EH (cell line): ENCODE results near the gene SAA4.
A peak's percentile ranks its signal among the peaks of the same experiment; 100 is the strongest.
"Not testable (repeated sequence)": the region's sequence is repeated elsewhere in the genome, so short reads cannot be mapped to it uniquely, and the experiment has no call there.

ENCODE experiments used
- DNase-seq: peaks from one replicate; pipeline ENCODE4 v3.0.0-alpha.2; 2015; ENCODE audit warnings: low read depth

The SAA4 gene, protein sequence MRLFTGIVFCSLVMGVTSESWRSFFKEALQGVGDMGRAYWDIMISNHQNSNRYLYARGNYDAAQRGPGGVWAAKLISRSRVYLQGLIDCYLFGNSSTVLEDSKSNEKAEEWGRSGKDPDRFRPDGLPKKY

DNA sequence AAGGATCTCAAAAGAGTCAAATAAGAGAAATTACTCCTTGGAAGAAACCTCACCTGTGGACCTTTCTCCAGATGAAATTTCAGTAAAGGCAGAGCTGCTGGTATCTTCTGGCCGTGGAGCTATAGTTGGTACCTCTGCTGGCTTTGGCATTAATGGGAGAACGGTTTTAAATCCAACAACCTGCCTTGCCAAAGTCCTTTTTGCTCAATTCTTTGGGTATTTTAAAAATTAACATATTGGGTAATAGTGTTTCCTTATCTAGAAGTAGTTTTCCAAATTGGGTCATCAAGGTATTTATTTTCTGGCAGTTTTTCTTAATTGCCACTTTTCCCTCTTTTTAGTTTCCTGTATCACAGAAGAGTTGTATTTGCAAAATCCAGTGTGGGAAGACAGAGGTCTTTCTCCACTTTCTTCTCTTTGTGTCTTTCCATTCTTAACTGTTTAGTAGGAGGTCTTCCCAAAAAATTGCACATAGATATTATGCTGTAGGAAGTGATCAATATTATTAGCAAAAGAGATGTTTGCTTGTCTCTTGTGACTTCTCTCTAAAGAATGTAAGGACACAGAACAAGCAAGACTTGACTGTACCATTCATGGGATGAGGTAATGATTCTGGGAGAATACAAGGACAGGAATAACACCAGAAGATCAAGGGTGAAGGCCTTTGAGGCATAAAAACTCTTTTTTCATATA, at the start of gene SAA4:
Gene SAA4, minus strand, starts transcription at position 139 of the 693 bp plus-strand sequence. CDS start 876 bp downstream, outside the sequence.
- DNase-seq: no peak

DNA sequence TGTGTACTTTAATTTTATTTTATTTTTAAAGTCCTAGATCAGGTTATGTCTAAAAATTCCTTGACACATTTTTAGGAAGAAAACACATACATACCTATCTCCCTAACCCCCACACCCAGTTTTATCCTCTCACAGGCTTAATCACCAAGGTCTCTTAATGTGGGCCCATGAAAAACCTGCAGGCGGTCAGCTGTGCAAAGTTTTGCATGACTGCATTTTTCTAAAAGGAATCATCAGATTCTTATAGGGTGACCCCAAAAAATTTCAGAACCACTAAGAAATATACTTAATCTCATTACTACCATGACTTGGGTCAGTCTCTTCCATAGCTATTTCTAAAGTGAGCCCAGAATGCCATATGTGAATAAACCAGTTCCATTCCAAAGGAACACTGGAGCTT, 49.2 kb upstream of the SAA4 start:
- peak; percentile 41 for DNase-seq

DNA sequence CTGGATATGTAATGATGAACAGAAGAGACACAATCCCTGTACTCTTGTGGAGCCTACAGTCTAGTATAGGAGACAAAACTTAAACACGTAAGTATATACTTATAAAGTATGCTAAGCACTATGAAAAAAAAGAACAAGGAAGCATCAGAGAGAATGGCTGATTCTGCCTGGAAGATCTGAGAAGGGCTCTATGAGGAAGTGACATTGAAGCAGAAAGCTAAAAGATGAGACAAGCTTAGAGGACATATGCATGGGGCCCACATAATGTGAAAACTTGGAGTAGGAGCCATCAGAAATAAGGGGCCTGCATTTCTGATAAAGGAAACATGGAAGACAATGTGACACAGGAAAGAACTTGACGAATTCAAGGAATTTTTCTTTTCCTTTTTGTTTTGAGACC, 46.0 kb upstream of the SAA4 start:
- no peak for DNase-seq

- no peak for DNase-seq
Observed at GRCh38 chr11:18280438-18281045, 43.9 kb upstream of the SAA4 start.

DNA sequence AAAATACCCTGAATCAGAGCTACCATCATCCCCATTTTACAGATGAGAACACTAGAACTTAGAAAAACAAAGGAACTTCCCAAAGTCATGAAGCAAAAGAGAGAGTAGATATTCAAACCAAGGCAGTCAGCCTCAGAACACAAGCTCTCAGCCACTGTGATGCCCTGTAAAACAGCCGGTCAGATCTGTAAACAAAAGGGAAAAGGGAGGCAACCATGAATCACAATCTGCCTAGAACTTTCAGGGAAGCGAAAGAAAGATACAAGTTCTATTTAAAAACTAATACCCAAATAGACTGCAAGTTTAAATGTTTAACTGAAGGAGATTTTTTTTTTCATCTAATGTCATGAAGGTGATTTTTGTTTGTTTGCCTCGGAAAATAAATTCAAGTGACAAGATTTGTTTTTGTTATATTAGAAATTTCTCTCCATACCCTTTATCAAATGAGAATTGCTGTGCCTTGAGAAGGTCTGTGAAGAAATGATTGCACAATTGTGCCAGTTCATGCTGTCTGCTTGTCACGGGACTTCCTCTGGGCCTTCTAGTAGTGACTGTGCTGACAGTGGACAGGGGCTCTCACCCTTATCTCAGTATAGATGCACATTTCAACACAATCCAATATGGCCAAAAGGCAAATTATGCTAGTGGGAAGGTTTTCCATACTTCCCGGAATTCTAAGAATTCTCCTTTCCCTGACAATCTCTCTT, 41.1 kb upstream of the SAA4 start:
- DNase-seq: no peak

DNA sequence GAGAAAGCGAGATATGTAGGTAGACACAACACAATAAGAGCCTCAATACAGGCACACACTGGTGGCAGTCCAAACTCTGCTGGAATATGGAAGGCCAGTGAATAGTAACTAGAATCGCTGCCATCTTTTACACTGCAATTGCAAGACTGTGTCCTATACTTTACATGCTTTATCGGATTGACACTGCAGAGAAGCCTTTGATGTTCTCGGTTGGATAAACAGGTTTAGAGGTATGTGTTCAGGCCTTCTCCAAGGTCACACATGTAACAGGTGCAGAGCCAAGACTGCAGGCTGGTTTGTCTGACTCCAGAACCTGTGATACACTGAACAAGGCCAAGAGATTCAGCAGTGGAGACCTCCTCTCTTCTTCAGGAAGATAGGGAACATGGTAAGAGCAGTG, 34.6 kb upstream of the SAA4 start:
- DNase-seq: no peak

DNA sequence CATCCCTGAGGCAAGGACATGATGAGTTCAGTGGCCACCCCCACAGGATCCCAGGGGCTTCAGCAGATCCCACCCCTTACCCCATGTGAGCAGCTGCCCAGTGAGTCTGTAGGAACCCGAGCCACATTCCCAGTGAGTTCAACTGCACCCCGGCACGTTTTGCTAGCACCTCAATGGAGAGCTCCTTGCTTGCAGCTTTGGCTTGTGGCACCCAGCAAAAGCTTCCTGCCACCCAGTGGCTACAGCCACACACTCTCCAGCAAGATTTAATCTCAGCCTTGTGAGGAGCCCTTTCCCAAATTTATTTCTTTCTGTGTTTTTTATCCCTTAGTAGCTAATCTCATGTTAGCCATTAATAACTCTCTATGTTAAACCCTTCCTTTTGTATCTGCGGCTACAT, 33.5 kb upstream of the SAA4 start:
- DNase-seq: no peak

- DNase-seq: not testable (repeated sequence)
Observed at GRCh38 chr11:18269252-18269651, 32.6 kb upstream of the SAA4 start.

GRCh38 chr11:18267335-18268133, 30.9 kb upstream of the SAA4 start:
- DNase-seq: not testable (repeated sequence)

DNA sequence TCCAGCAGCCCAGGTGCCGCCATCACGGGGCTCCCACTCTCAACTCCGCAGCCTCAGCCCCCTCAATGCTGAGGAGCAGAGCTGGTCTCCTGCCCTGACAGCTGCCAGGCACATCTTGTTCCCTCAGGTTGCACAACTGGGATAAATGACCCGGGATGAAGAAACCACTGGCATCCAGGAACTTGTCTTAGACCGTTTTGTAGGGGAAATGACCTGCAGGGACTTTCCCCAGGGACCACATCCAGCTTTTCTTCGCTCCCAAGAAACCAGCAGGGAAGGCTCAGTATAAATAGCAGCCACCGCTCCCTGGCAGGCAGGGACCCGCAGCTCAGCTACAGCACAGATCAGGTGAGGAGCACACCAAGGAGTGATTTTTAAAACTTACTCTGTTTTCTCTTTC, 29.3 kb upstream of the SAA4 start, which contains the start of gene SAA1:
Gene SAA1, plus strand, starts transcription at position 316 of the 400 bp plus-strand sequence. CDS start 624 bp downstream, outside the sequence.
- peak; percentile 15 for DNase-seq

DNA sequence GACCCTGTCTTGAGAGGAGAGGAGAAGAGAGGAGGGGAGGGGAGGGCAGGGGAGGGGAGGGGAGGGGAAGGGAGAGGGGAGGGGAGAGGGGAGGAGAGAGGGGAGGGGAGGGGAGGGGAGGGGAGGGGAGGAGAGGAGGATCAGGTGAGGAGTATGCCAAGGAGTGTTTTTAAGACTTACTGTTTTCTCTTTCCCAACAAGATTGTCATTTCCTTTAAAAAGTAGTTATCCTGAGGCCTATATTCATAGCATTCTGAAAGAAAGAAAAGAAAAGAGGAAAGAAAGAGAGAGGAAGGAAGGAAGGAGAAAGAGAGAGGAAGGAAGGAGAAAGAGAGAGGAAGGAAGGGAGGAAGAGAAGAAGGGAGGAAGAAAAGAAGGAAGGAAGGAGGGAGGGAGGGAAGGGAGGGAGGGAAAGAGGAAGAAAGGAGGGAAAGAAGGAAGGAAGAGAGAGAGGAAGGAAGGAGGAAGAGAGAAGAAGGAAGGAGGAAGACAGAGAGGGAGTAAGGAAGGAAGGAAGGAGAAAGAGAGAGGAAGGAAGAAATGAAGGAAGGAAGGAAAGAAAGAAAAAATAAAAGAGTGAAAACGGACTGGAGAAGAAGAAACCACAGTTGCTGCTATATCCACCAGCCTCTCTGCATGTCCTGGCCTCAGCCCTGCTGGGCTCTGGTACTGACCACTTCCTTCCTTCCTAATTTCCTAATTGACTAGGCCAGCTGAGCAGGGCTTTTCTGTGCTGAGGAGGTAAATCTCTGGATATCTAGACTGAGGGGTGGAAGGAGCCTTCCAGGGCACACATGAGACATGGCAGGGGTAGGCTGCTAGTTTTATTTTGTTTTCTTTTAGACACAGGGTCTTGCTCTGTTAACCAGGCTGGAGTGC, 28.3 kb upstream of the SAA4 start:
- no peak for DNase-seq

DNA sequence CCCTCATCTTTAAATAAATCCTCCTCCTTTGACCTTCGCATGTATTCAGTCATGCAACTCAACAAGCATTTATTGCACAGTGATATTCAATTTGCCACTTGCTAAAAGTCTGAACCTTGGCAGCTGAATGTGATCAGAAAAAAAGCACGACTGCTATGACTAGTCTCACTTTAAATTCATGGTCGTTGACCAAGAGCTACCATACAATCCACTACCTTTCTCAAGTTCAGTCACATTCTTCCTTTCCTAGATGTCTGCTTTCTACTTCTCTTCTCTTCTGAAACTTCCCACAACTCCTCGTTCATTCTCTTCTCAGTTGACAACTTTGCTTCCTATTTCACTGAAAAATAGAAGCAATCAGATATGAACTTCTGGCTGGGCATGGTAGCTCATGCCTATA, 27.4 kb upstream of the SAA4 start:
- DNase-seq: no peak

DNA sequence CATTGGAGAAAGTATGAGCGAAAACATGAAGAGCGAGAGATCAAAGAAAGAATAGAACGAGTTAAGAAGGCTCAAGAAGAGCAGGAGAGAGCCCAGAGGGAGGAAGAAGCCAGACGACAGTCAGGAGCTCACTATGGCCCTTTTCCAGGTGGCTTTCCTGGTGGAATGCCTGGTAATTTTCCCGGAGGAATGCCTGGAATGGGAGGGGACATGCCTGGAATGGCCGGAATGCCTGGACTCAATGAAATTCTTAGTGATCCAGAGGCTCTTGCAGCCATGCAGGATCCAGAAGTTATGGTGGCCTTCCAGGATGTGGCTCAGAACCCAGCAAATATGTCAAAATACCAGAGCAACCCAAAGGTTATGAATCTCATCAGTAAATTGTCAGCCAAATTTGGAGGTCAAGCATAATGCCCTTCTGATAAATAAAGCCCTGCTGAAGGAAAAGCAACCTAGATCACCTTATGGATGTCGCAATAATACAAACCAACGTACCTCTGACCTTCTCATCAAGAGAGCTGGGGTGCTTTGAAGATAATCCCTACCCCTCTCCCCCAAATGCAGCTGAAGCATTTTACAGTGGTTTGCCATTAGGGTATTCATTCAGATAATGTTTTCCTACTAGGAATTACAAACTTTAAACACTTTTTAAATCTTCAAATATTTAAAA, 26.2 kb upstream of the SAA4 start:
- peak; percentile 72 for DNase-seq

- DNase-seq: no peak
Observed at GRCh38 chr11:18261721-18262120, 25.1 kb upstream of the SAA4 start.

GRCh38 chr11:18259259-18259658, 22.7 kb upstream of the SAA4 start:
- DNase-seq: no peak

DNA sequence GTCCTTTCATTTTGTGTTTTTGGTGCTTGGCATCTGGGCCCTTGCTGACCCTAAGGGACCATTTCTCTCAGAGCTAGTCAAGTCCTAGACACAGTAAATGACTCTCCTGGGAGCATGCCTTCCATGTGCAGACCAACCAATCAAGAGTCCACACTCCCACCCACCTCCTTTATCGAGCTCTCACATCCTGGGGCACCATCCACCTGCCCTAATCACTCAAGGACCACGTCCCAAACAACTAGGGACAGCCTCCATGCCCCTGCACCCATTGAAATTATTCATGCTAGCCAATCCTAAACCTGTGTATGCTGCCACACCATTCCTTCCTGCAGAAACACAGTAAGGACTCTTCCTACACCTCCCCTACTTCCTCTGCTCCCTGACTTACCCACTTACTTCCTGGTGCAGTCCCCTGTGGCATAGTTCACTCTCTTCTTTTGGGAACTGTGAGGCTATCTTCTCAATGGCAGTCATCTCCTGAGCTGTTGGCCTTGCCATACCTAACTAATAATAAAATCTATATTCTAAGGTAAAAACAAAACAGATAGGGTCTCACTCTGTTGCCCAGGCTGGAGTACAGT, 18.3 kb upstream of the SAA4 start:
- no peak for DNase-seq

DNA sequence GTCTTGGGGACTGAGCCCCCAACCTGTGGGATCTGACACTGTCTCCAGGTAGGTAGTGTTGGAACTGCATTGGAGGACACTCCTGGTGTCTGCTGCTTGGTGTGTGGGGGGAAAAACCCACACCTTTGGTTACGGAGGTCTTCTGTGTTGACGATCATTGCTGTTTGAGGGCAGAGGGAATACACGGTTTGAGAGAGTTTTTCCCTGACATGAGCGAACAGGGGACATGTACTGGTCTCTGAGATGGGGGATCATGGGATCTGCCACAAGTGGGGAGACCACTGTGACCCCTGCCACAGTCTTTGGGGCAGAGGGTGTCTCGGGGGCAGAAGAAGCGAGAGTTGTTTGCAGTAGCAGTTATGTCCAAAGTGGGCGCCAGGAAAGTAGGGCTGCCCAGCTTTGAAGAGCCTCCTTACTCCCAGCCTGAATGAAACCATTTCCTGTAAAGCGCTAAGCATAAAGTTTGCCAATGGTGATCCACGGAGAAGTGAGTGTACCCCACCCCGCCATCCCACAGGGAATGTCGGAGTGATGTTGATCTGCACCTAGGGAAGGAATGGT, 17.3 kb upstream of the SAA4 start:
- no peak for DNase-seq

DNA sequence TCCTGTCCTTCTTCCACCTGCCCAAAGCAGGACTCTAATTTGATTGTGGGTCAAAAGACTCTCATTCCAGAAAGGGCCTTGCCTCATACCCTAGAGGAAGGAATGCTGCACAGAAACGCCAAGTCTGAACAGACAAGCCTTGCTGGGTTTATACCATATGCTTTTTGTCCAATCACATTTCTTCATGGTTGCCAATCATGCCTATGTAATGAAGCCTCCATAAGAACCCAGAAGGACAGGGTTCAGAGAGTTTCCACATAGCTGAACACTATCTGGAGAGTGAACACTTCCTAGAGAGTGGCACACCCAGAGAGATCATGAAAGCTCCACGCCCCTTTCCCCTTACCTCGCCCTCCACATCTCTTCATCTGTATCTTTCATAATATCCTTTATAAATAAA, 16.6 kb upstream of the SAA4 start:
- DNase-seq: peak; percentile 14

- peak; percentile 10 for DNase-seq
Observed at GRCh38 chr11:18248561-18248960, 12.0 kb upstream of the SAA4 start, which contains the start of gene SAA2. Gene SAA2 (minus strand): TSS chr11:18248668. CDS start chr11:18248011, 657 bp downstream.

GRCh38 chr11:18247191-18247581, 10.6 kb upstream of the SAA4 start:
- not testable (repeated sequence) for DNase-seq
